ENCODE measurements around the gene B3GAT1.

- TF ChIP-seq CTCF (IDR thresholded peaks at IDR 0.05; ENCODE audit: borderline replicate concordance, extremely low read depth, low read length, poor library complexity, severe bottlenecking) (no peak), EZH2 (IDR thresholded peaks at IDR 0.05; ENCODE audit: borderline replicate concordance, low read depth, low read length, severe bottlenecking) (no peak)
Measured at GRCh38 chr11:134436781-134437180, 24.7 kb upstream of the B3GAT1 start.

Data from DND-41 (cell line).